GM10266 (cell line): ENCODE measurements around the gene BCLAF1.

ENCODE experiments used
- DNase-seq: peaks from one replicate; pipeline ENCODE4 v3.0.0; 2012; ENCODE audit errors: extremely low spot score
- CTCF ChIP-seq: IDR thresholded peaks from 2 replicates; pipeline ENCODE4 v1.5.1; 2012; ENCODE audit warnings: mild to moderate bottlenecking, low read depth; ENCODE audit not compliant: control insufficient read depth, insufficient read depth; ENCODE audit errors: missing control alignments

BCLAF1 gene

GRCh38 chr6:136249811-136250685, 39.6 kb downstream of the BCLAF1 start, which contains the start of gene MTFR2:
MTFR2 (minus strand) TSS chr6:136250311; CDS start chr6:136249099, 1,212 bp downstream.
- DNase-seq, result peak; percentile 93
- no peak for TF ChIP-seq CTCF

GRCh38 chr6:136249336-136249735, 40.3 kb downstream of the BCLAF1 start:
- no peak for TF ChIP-seq CTCF
- no peak for DNase-seq

- TF ChIP-seq CTCF, result no peak
- no peak for DNase-seq
Measured at GRCh38 chr6:136244061-136244616, 45.5 kb downstream of the BCLAF1 start.

GRCh38 chr6:136236466-136237293, 53.0 kb downstream of the BCLAF1 start:
- no peak for DNase-seq

GRCh38 chr6:136235233-136235564, 54.4 kb downstream of the BCLAF1 start:
- no peak for DNase-seq

More at GRCh38 chr6:136236466-136237293, 53.0 kb downstream of the BCLAF1 start:
- TF ChIP-seq CTCF, result no peak

GRCh38 chr6:136232701-136233100, 56.9 kb downstream of the BCLAF1 start:
- no peak for TF ChIP-seq CTCF
- no peak for DNase-seq

More at GRCh38 chr6:136235233-136235564, 54.4 kb downstream of the BCLAF1 start:
- TF ChIP-seq CTCF, result no peak
